DMS114 treated with DMSO at 0.1 percent for 48 hours (cell line): ENCODE data around the gene C7orf57.
"Not testable (repeated sequence)": the region's sequence is repeated elsewhere in the genome, so short reads cannot be mapped to it uniquely, and the experiment has no call there.

Experiments
- DNase-seq: peaks from one replicate; lab custom pipeline; 2025; ENCODE audit not compliant: unreplicated experiment; lab: John Stamatoyannopoulos, UW

The C7orf57 gene

DNA sequence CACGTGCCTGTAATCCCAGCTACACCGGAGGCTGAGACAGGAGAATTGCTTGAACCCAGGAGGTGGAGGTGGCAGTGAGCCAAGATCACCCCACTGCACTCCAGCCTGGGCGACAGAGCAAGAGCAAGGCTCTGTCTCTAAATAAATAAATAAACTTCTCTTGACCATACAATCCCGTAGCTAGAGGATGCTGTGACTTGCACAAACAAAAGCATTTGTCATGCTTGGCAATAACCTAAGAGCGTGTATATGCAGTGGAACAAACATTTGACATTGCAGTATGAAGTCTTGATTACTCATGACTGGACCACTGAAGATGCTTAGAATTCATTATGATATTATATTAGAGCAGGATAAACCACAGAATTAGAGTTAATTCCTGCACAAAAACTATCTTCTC, 1.4 kb upstream of the C7orf57 start:
- DNase-seq = no peak

DNA sequence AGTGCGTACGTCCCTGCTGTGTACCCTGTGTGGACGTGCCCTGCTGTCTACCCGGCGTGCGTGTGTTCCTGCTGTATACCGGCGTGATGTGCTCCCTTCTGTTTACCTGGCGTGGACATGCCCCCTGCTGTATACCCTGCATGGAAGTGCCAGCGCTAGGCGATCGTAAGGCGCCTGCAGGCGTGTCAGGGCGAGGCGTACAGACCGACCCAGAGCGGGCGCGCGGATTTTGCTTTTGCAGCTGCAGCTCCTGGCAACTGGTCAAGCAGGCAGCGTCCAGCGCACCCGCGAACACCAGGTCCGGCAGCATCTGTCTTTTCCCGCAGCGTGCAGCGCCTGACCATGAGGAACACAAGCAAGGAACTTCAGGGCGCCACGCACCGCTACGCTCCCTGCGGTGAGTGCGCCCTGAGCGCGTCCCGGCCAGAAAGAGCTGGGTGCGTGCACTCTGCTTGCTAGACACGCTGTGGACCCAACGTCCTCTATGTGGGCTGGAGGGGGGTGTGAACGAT, 680 bp downstream of the C7orf57 start:
- no peak for DNase-seq

DNA sequence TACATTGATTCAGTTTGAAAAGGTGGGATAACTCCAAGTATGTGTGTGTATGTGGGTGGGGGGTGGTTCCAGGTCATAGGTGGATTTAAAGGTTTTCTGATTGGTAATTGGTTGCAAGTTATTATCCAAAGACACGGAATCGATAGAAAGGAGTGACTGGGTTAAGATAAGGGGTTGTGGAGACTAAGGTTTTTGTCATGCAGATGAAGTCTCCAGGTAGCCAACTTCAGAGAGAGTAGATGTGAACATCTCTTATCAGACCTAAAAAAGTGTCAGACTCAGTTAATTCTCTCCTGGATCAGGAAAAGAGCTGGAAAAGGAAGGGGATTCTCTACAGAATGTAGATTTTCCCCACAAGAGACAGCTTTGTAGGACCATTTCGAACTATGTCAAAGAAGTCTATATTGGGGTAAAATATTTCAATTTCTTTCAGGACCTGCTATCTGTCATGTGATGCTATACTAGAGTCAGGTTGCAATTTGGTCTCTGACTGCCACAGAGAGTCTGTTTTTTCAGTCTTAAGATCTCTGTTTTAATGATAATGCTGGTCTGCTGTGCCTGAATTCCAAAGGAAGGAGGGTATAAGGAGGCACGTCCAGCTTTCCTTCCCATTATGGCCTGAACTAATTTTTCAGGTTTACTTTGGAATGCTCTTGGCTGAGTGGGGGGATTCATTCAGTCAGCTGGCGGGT, 3.6 kb downstream of the C7orf57 start:
- no peak for DNase-seq

DNA sequence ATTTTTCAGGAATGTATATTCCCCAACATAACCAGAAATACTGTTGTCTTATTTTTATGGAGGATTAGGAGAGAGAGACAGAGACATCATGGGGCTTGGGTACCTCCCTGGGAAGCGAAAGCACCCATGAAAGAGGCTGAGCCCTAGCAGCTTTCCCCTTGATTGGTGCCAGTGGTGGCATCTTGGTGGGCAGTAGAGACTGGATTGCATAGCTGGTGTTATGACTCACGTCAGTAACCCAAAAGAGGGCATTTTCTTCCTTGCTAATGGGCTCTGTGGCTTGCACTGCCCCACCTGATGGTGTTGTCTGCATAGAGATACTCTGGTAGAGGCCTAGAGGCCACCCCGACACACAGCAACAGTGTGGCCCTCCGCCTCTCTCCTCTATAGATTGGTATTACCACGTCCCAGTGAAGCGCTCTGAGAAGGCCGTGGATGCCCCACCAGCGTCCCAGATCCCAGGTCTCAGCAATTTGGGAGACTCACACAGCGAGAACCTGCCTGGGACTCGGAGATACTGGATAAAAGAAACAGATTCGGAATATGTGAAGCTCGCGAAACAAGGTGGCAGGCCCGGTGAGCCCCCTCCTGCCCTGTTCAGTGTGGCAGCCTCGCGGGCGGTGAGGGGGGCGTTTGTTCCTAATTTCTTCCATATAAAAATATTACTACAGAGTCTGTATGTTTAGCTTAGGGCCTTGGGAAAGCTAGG, 5.8 kb downstream of the C7orf57 start:
- DNase-seq = no peak

DNA sequence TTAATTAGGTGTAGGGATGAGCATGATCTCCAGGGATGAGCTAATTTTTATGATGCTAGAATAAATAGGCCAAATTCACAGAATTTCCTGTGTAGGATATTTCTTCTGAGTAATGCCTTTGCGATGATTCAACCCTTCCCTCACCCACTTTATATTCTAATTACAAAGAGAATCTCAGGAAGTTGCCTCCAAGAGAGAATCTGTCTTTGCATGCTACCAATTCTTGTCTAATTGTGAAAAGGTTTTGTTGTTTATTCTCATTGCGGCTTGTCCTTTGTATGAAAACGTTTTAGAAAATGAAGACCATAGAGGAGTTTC, 6.3 kb downstream of the C7orf57 start:
- DNase-seq = no peak

DNA sequence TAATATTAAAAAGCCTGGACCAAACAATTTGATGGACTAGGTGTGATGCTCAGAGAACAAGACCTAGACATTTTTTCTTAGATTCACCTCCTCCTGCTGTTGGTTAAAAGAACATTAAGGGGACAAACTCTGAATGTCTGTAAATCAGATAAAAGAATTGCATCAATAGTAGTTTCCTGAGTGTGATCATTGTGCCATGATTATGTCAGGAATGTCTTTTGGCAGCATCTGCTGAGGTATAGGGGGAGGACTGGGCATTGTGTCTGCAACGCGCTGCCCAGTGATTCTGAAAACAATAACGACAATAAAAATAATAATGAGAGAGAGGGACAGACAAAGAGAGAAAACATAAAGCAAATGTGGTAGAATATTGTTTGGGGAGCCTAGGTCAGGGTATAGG, 6.9 kb downstream of the C7orf57 start:
- no peak for DNase-seq

DNA sequence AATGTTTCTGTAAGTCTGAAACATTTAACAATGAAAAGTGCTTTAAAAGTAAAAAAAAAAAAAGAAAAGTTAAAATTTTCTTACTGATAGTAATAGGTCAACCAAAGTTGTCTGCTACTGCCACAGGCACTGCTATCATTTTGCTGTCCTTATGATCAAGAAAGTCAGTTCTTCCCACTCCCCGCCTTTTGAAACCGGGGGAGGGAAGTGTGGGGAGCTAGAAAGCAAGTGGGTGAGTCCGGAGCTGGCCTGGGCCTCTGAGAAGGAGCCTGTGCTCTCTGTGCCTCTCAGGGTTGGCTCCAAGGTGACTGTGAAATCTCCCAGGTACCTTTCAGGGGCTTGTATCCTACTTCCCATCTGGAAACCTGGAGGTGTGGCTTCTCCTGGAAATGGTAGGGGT, 7.3 kb downstream of the C7orf57 start:
- DNase-seq = no peak

DNA sequence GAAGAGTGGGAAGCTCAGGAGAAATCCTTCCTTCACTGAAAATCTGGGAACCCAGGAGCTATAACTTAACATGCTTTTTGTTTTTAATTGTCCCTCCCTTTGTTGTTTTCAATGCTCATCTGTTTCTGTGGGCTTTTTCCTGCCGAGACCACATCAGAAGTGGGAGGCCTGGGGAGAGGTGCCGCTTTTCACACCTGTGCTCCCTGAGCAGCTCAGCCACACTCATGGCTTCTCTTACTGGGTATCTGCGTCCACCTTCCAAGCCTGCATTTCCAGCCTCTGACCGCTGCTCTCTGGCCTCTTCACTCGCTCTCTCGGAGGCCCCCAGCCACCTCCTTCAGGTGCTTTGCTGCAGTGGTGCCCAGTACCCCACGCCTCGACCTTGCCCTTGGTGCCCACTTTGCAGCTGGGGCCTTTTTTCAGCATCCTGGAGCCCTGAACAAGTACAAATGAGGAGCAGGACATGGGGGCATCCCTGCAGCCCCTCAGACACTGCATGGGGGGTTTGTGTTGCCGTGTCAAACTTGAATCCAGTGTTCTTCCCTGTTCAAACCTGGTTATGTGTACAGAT, 9.9 kb downstream of the C7orf57 start:
- DNase-seq = no peak

DNA sequence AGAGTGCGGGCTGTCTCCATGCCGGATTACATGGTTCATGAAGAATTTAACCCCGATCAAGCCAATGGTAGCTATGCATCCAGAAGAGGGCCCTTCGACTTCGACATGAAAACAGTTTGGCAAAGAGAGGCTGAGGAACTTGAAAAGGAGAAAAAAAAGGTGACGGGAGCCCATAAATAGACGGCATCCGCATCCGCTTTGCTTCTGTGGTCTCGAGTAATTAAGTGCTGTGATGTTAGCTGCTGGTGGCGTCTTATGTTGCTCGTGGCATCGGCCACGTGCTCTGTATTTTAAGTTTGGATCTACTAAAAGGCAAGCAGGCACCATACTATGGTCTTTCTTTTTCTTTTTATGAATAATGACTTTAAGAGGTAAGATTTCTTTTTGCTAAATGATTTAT, 11.1 kb downstream of the C7orf57 start:
- no peak for DNase-seq

DNA sequence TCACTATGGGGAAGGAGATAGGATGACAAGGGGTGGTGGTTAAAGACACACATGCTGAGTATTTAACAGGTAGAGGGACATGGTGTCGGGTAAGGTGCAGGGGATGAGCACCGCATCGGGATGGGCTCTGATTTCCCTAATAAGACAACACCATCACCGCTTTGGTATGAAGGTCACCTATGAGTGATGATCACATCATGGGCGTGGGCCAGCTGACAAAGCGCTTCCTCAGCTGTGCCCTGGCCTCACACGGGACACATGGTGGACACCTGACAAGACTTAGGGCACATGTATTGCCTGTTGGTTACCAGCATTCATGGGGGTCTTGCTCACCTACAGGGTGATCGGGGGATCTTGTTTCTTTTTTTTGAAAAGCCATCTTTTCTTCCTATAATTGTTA, 12.8 kb downstream of the C7orf57 start:
- no peak for DNase-seq

DNA sequence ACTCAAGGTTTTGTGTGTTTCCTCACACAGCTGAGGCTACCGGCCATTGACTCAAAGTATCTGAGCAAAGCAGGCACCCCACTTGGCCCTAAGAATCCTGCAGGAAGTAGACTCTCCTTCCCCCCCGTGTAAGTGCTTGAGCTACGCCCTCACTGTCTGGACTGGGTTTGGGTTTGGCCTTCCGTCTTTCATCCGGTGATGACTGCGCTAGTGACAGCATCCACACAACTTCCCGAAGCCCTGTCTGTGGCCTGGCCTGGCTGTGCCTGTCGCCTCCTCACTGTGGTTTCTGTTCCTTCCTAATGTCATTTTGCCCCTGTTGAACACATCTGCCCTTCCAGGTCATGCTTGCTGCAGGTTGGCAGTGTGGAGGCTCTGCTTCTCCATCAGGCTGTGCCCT, 14.5 kb downstream of the C7orf57 start:
- no peak for DNase-seq

DNA sequence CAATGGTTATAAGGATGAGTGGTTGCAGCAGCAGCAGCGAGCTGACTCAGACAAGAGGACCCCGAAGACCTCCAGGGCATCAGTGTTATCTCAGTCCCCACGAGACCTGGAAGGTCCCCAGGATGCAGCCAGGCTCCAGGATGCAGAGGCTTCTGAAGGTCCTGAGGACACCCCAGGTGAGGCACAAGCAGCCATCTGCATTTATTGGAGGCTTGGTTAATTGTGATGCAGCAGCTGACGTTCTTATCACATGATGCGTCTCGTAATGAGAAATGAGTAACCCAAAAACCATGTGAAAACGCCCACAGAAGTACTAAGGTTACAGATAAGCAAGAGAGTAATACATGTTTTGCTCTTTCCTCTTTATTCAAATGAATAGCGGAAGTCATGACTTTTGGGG, 17.4 kb downstream of the C7orf57 start:
- DNase-seq = no peak

DNA sequence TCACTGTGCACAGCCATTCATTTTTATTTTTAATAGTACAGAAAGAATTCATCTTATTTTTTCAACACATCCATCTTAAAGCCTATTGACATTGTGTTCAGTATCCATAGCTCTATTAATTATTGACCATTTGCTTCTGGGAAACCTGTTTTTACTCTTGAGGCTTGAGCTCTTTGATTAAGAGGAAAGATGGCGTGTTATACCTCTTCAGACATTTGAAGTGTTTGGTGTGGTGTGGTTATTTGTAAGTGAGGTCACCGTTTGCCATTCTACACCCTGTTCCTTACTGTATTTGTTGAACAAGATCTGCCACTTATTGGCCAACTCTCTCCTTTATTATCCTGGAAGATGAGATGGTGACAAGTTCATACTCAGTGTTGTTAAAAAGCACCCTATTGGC, 18.4 kb downstream of the C7orf57 start:
- no peak for DNase-seq

DNA sequence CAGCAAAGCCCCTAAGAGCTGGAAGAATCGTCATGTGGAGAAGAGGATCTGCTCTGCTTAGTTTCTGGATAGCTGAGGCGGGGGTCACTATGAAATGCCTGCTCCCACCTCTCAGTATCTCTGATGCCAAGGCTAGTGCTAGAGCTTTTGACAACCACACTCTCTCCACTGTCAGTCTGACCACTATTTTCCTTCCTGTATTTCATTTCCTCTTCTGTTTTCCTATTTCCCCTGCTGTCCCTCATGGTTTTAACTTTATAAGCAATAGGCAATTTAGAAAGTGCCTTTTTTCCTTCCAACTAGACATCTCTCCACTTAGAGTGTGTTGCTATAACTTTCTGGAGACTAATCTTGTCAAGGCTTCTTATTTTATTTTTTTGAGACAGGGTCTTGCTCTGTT, 23.6 kb downstream of the C7orf57 start:
- DNase-seq = no peak

DNA sequence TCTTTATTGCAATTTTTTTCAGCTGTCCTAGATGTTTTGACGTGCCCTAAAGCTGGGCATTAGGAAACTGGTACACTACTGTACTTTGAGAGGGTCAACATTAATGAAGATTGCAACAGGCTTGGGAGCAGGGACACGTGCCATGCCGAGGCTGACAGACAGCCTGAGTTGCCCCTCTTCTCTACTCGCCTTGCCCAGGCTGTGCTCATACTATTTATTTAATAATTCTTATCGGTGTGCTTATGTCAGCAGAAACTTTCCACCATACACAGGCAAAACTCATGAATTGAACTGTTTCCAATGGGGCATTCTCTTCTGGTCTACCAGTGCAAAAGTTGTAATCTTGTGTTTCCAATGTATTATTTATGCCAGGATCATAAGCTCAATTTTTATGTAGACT, 24.4 kb downstream of the C7orf57 start:
- DNase-seq = no peak

DNA sequence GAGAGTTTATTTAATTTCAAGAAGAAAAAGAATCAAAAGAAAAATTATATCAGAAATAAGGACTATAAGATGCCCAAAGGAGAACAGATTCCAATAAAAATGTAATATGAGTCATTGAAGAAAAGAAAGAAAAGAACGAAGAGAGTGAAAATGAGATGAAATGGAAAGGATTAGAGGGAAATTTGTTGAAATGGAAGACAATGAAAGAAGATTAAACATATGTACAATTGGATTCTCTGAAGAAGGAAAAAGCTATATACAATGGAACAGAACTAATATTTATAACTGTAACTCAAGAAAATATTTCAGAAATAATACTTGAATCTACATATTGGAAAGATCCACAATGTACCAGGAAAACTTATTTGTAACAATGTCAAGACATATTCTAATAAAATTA, 28.6 kb downstream of the C7orf57 start:
- no peak for DNase-seq

DNA sequence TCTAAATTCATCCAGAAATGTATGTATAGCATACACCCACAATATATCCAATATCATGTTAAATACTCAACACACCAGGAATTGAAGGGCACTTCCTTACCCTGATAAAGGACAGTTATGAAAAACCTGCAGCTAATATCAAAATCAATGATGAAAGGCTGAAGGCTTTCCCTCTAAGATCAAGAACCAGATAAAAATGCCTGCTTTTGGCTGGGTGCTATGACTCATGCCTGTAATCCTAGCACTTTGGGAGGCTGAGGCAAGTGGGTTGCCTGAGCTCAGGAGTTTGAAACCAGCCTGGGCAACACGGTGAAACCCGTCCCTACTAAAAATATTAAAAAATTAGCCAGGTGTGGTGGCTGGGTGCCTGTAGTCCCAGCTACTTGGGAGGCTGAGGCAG, 32.1 kb downstream of the C7orf57 start:
- DNase-seq = no peak

DNA sequence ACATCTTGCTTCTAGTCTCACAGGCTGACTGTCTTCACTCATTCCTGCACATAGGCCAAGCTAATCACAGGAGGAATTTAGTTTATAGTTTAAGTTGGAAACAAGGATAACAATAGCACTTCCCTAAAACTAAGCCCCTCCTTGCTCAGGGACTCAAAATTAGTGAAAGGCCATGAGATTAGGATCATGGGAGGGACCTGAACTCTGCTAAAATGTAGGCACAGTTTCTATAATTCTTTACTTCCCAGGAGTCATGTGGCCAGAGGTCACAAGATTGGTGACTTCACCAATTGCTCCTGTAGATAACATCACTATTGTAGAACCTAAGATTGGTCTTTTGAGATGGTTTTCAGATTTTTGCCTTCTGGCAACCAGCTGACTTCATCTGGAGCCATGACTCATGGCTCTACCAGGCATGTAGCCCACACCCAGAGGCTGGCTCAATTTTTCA, 38.9 kb downstream of the C7orf57 start:
- no peak for DNase-seq

DNA sequence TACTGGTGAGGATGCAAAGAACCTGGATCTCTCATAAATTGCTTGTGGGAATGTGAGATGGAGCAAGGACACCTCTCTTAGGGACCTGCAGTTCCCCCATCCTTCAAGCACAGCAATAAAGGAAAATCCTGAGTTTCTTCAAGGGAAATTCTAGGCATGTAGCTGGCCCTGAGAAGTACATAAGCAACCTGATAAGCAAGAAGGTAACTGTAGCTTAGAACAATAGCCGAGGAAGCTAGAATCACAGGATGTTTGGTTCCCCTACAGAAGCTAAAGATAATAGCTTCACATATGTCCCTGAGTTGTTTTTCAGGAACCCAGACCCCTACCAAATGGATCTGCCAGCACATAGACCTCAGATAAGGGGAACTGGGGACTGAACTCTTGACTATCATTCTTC, 42.1 kb downstream of the C7orf57 start:
- DNase-seq = no peak

DNA sequence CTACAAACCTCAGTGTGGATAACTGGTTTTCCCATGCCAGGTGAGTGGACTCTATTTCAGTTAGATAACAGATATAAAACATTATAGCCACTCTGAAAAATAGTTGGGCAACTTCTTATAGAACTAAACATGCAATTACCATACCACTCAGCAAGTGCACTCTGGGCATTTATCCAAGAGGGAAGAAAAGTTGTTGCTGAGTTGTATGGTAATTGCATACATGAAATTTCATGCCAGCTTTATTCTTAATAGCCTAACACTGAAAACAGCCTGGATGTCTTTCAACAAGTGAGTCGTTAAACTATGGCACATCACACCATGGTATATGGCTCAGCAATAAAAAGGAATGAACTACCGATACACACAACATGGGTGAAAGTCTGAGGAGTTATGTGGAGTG, 43.1 kb downstream of the C7orf57 start:
- no peak for DNase-seq

DNA sequence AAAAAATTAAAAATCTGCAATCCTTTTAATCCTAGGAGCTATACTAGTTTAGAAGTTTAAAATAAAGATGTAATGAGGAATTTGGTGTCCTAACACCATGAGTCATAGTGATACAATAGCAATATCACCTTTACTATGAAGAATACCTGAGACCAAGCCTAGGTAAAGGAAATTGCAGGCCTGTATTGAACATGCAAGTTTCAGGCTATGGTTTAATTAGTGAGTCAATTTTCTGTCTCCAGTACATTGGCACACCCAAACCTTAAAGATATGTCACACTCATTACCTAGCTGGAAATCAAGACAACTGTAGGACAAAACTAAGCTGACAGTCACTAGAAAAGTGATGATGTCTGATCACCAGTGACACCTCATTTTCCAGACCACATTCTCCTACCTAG, 47.0 kb downstream of the C7orf57 start:
- not testable (repeated sequence) for DNase-seq

DNA sequence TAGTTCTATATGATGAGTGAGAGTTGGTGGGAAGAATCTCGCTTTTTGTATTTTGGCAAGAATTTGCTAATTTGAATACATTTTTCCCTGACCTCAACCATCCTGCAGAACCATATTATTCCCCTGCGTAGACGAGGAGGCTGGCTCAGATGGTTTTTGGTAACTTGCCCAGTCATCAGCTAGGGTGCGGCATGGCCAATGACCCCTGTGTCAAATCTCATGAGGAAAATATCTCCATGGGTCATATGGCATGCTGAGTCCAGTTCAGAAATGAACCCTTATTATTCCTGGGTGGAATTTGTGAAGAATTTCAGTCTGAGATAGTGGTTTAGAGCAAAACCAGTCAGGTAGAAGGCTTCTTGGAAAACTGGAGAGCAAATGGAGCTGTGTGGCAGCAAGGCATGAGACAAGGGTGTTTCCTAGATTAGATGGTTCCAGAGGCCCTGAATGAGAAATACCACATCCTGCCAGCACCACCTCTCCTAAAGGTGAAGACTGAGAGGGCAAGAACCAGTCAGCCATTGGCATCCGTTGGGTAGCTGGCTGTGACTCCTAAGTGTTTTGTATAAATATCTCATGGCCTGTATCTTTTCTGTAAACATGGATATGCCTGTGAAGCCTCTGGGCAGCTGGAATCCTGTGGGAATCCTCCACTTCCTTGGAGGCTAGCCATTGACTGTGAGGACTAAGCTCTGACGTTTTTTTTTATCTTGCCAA, 47.9 kb downstream of the C7orf57 start:
- no peak for DNase-seq
